Stimulated activated CD4-positive, alpha-beta T cell treated with anti-CD3 and anti-CD28 coated beads, Interleukin-4, amount 100 ng/mL, for 48 hours (primary cell): Measurements from ENCODE around the gene EPHB1.

Source experiments
- DNase-seq, 2 donors: peaks; one replicate each; pipeline ENCODE4 v3.0.0-alpha.2; 2020; ENCODE audit warnings: low read depth in 2 of 2

EPHB1 gene

GRCh38 chr3:134847349-134847748, 52.3 kb downstream of the EPHB1 start:
- no peak for DNase-seq

GRCh38 chr3:134849561-134849960, 54.5 kb downstream of the EPHB1 start:
- DNase-seq, result no peak

- DNase-seq, result no peak
Observed at GRCh38 chr3:134850761-134851160, 55.7 kb downstream of the EPHB1 start.

- DNase-seq, result no peak
Observed at GRCh38 chr3:134852132-134852531, 57.1 kb downstream of the EPHB1 start.

GRCh38 chr3:134852893-134853351, 57.9 kb downstream of the EPHB1 start:
- no peak for DNase-seq

GRCh38 chr3:134854254-134854653, 59.2 kb downstream of the EPHB1 start:
- DNase-seq, result no peak

GRCh38 chr3:134857356-134857755, 62.3 kb downstream of the EPHB1 start:
- DNase-seq, result no peak

GRCh38 chr3:134857776-134858362, 62.8 kb downstream of the EPHB1 start:
- DNase-seq, result no peak

- DNase-seq, result no peak
Observed at GRCh38 chr3:134858441-134859035, 63.5 kb downstream of the EPHB1 start.

- no peak for DNase-seq
Observed at GRCh38 chr3:134859341-134859740, 64.3 kb downstream of the EPHB1 start.

- no peak for DNase-seq
Observed at GRCh38 chr3:134860141-134860540, 65.1 kb downstream of the EPHB1 start.

- no peak for DNase-seq
Observed at GRCh38 chr3:134863915-134864314, 68.9 kb downstream of the EPHB1 start.

- no peak for DNase-seq
Observed at GRCh38 chr3:134864636-134865035, 69.6 kb downstream of the EPHB1 start.

- DNase-seq, result no peak
Observed at GRCh38 chr3:134867277-134867676, 72.2 kb downstream of the EPHB1 start.

- DNase-seq, result no peak
Observed at GRCh38 chr3:134869153-134869726, 74.2 kb downstream of the EPHB1 start.

- no peak for DNase-seq
Observed at GRCh38 chr3:134871818-134872217, 76.8 kb downstream of the EPHB1 start.

- DNase-seq, result no peak
Observed at GRCh38 chr3:134872440-134873388, 77.7 kb downstream of the EPHB1 start.

- no peak for DNase-seq
Observed at GRCh38 chr3:134873789-134874188, 78.7 kb downstream of the EPHB1 start.

- DNase-seq, result no peak
Observed at GRCh38 chr3:134874737-134875413, 79.8 kb downstream of the EPHB1 start.

GRCh38 chr3:134876836-134877235, 81.8 kb downstream of the EPHB1 start:
- no peak for DNase-seq

- no peak for DNase-seq
Observed at GRCh38 chr3:134877788-134878187, 82.7 kb downstream of the EPHB1 start.

GRCh38 chr3:134879990-134880389, 84.9 kb downstream of the EPHB1 start:
- no peak for DNase-seq
